DND-41 (cell line): Measurements from ENCODE around the gene ABCC8.

Source experiments
- CTCF ChIP-seq: IDR thresholded peaks from 2 replicates; pipeline ENCODE4 v1.5.1; 2012; ENCODE audit warnings: borderline replicate concordance, low read length, moderate library complexity, mild to moderate bottlenecking; ENCODE audit not compliant: poor library complexity, severe bottlenecking; ENCODE audit errors: extremely low read depth
- EZH2 ChIP-seq: IDR thresholded peaks from 3 replicates; pipeline ENCODE4 v1.6.1; 2012; ENCODE audit warnings: borderline replicate concordance, low read depth, mild to moderate bottlenecking, moderate library complexity, low read length, inconsistent platforms; ENCODE audit not compliant: severe bottlenecking

- TF ChIP-seq CTCF (no peak), EZH2 (no peak)
Measured at GRCh38 chr11:17407575-17407974, 69.1 kb downstream of the ABCC8 start.
